SK-N-SH (cell line): ENCODE results near the gene BNIP5. TPM values are rescaled to one million over a fixed set of nuclear protein-coding genes. Genes with fewer than 3 reads are reported as not detected.

Source experiments
- CTCF ChIA-PET: fragments of 300-600, 350-600 bp; formaldehyde crosslinking; extraction: SDS; loops from one replicate; lab custom pipeline; 2021; lab: Yijun Ruan, JAX
- POLR2A ChIA-PET: fragments of 350-600 bp; sonication (Branson Sonifier 250); formaldehyde crosslinking; extraction: SDS; loops from one replicate; lab custom pipeline; 2020; ENCODE audit warnings: antibody characterized with exemption, inconsistent platforms; lab: Yijun Ruan, JAX
- DNase-seq: peaks from one replicate; pipeline ENCODE4 v3.0.0; 2012
- H2AFZ ChIP-seq: fragments of 200-600 bp; sonication (generic); 2 replicates; pipeline ENCODE4 v1.8.1; 2016; ENCODE audit warnings: antibody characterized with exemption, mild to moderate bottlenecking, low read depth
- H3F3A ChIP-seq: fragments of 200-600 bp; sonication (generic); replicated peaks from 2 replicates; pipeline ENCODE3; 2016; ENCODE audit warnings: antibody characterized with exemption, mild to moderate bottlenecking; ENCODE audit not compliant: insufficient read depth
- H3K27ac ChIP-seq, 2 experiments: fragments of 200-500 bp in 1 of 2; fragments of 200-600 bp in 1 of 2; sonication (Bioruptor generic) in 1 of 2; sonication (generic), shearing (Covaris generic) in 1 of 2; 2 replicates each; pipeline versions ENCODE4 v1.5.1 to v1.6.1; 2014 to 2016; ENCODE audit warnings: low read depth in 2 of 2, inconsistent platforms in 1 of 2, low read length in 1 of 2, mild to moderate bottlenecking in 1 of 2, mixed read lengths in 1 of 2
- H3K27me3 ChIP-seq: fragments of 200-600 bp; sonication (generic), shearing (Covaris generic); 2 replicates; pipeline ENCODE4 v1.6.1; 2016; ENCODE audit warnings: mixed run types; ENCODE audit not compliant: insufficient read depth
- H3K36me3 ChIP-seq, 2 experiments: fragments of 200-500 bp in 1 of 2; fragments of 200-600 bp in 1 of 2; sonication (Bioruptor generic) in 1 of 2; sonication (generic) in 1 of 2; replicated peaks in 1 of 2; 2 replicates each; pipeline versions ENCODE3 to v1.5.1; 2014 to 2016; ENCODE audit warnings: low read length in 1 of 2, mild to moderate bottlenecking in 1 of 2; ENCODE audit not compliant: insufficient read depth in 2 of 2, control insufficient read depth in 1 of 2
- H3K4me1 ChIP-seq, 2 experiments: fragments of 200-500 bp in 1 of 2; fragments of 200-600 bp in 1 of 2; sonication (Bioruptor generic) in 1 of 2; sonication (generic), shearing (Covaris generic) in 1 of 2; 2 replicates each; pipeline versions ENCODE4 v1.5.1 to v1.6.1; 2014 to 2016; ENCODE audit warnings: low read depth in 1 of 2, low read length in 1 of 2, mixed run types in 1 of 2; ENCODE audit not compliant: insufficient read depth in 2 of 2, control insufficient read depth in 1 of 2
- H3K4me2 ChIP-seq: fragments of 200-600 bp; sonication (generic), shearing (Covaris generic); 2 replicates; pipeline ENCODE4 v1.6.1; 2017; ENCODE audit warnings: mixed run types
- H3K4me3 ChIP-seq, 2 experiments: fragments of 200-500 bp in 1 of 2; fragments of 200-600 bp in 1 of 2; sonication (Bioruptor generic) in 1 of 2; sonication (generic), shearing (Covaris generic) in 1 of 2; 2 replicates each; pipeline versions ENCODE4 v1.5.1 to v1.8.1; 2014 to 2016; ENCODE audit warnings: low read depth in 2 of 2, inconsistent platforms in 1 of 2, low read length in 1 of 2, mild to moderate bottlenecking in 1 of 2, mixed read lengths in 1 of 2, moderate library complexity in 1 of 2
- H3K79me2 ChIP-seq: fragments of 200-600 bp; sonication (generic); 2 replicates; pipeline ENCODE4 v1.8.1; 2017; ENCODE audit warnings: mild to moderate bottlenecking; ENCODE audit not compliant: insufficient read depth
- H3K9ac ChIP-seq: fragments of 200-600 bp; sonication (generic); 2 replicates; pipeline ENCODE4 v1.6.1; 2017; ENCODE audit warnings: mixed run types
- H3K9me2 ChIP-seq: fragments of 200-600 bp; sonication (generic); 2 replicates; pipeline ENCODE4 v1.6.1; 2017; ENCODE audit warnings: mixed run types
- H3K9me3 ChIP-seq: fragments of 200-600 bp; sonication (generic); 2 replicates; pipeline ENCODE4 v1.6.1; 2017; ENCODE audit warnings: mixed run types, mild to moderate bottlenecking, moderate library complexity
- H4K20me1 ChIP-seq: fragments of 200-600 bp; sonication (generic); 2 replicates; pipeline ENCODE4 v1.6.1; 2017; ENCODE audit warnings: mild to moderate bottlenecking, mixed run types; ENCODE audit not compliant: insufficient read depth
- CHD2 ChIP-seq: fragments of 150-350 bp; IDR thresholded peaks from 2 replicates; pipeline ENCODE4 v1.6.1; 2018; ENCODE audit warnings: low read length; ENCODE audit not compliant: partially characterized antibody
- ELF1 ChIP-seq: IDR thresholded peaks from 2 replicates; pipeline ENCODE4 v1.4.0; 2012
- EP300 ChIP-seq, 2 experiments: IDR thresholded peaks; 2 replicates each; pipeline versions ENCODE4 v1.4.0 to v1.6.1; 2012; ENCODE audit warnings: borderline replicate concordance in 1 of 2, low read depth in 1 of 2, low read length in 1 of 2
- EZH2phosphoT487 ChIP-seq: fragments of 200-600 bp; sonication (generic); IDR thresholded peaks from 2 replicates; pipeline ENCODE4 v1.6.1; 2017; ENCODE audit warnings: low read depth, mixed run types, mild to moderate bottlenecking, antibody characterized with exemption, moderate library complexity, borderline replicate concordance
- FOSL2 ChIP-seq: IDR thresholded peaks from 2 replicates; pipeline ENCODE4 v1.4.0; 2012; ENCODE audit warnings: low read depth, mild to moderate bottlenecking, moderate library complexity, borderline replicate concordance
- FOXM1 ChIP-seq: IDR thresholded peaks from 2 replicates; pipeline ENCODE4 v1.4.0; 2012; ENCODE audit warnings: low read depth, mild to moderate bottlenecking
- GABPA ChIP-seq: IDR thresholded peaks from 2 replicates; pipeline ENCODE4 v1.4.0; 2012; ENCODE audit warnings: low read depth, mild to moderate bottlenecking
- JUND ChIP-seq: IDR thresholded peaks from 2 replicates; pipeline ENCODE4 v1.4.0; 2012
- NRF1 ChIP-seq: IDR thresholded peaks from 2 replicates; pipeline ENCODE4 v1.6.1; 2012; ENCODE audit warnings: low read depth, mild to moderate bottlenecking, low read length
- SIN3A ChIP-seq: IDR thresholded peaks from 2 replicates; pipeline ENCODE4 v1.6.1; 2012; ENCODE audit warnings: low read depth, mild to moderate bottlenecking, low read length, moderate library complexity, borderline replicate concordance
- SMC3 ChIP-seq: IDR thresholded peaks from 2 replicates; pipeline ENCODE4 v1.6.1; 2012; ENCODE audit warnings: low read depth, low read length, improper control_type of control experiment
- TCF12 ChIP-seq: IDR thresholded peaks from 2 replicates; pipeline ENCODE4 v1.4.0; 2012
- YY1 ChIP-seq: IDR thresholded peaks from 2 replicates; pipeline ENCODE4 v1.4.0; 2012; ENCODE audit warnings: low read depth, mild to moderate bottlenecking
- WGBS: methylation state at CpG from one replicate; pipeline ENCODE4 v1.1.6; 2017; ENCODE audit warnings: low lambda C conversion rate; 5-methylcytosine and 5-hydroxymethylcytosine counted together
- polyA plus RNA-seq, 3 experiments: library from polyadenylated mRNA; depleted of rRNA; stranded (reverse); fragments of >200 nt; gene quantifications; 2 replicates each; pipeline ENCODE4 v1.2.3, GENCODE V29; 2012
- TF ChIP-seq, protein P1 (sequence below): fragments of 150-350 bp; IDR thresholded peaks from 2 replicates; pipeline ENCODE4 v1.6.1; 2017; ENCODE audit warnings: antibody characterized with exemption, low read length, low read depth, borderline replicate concordance
- TF ChIP-seq, protein P2 (sequence below): IDR thresholded peaks from 2 replicates; pipeline ENCODE4 v1.4.0; 2012; ENCODE audit warnings: low read depth, borderline replicate concordance
- TF ChIP-seq, protein P3 (sequence below): IDR thresholded peaks from 2 replicates; pipeline ENCODE4 v1.4.0; 2012; ENCODE audit warnings: low read depth
- TF ChIP-seq, protein P4 (sequence below): IDR thresholded peaks from 2 replicates; pipeline ENCODE4 v1.6.1; 2012; ENCODE audit warnings: mild to moderate bottlenecking, low read depth, low read length, moderate library complexity
- TF ChIP-seq, protein P5 (sequence below): IDR thresholded peaks from 2 replicates; pipeline ENCODE4 v1.4.0; 2012; ENCODE audit warnings: low read depth, borderline replicate concordance

The BNIP5 gene
- polyA plus RNA-seq, 1 of the 3 experiments (the other 2 are of a cell fraction), result not detected

DNA sequence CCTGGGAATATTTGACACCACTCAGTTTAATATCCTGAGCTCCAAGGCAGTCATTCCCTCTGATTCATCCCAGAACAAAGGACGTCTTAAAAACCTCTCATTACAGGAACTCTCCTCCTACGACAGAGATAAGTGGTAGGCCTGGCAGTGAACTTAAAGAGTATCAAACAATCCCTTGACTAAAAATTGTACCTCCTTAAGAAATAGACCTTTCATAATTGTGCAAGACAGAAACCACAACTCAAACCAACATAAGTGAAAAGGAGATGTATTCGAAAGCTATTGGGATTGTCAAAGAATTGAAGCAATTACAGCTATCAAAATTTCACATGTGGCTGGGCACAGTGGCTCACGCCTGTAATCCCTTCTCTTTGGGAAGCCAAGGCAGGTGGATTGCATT, 19.1 kb upstream of the BNIP5 start:
- TF ChIP-seq, protein P1, sequence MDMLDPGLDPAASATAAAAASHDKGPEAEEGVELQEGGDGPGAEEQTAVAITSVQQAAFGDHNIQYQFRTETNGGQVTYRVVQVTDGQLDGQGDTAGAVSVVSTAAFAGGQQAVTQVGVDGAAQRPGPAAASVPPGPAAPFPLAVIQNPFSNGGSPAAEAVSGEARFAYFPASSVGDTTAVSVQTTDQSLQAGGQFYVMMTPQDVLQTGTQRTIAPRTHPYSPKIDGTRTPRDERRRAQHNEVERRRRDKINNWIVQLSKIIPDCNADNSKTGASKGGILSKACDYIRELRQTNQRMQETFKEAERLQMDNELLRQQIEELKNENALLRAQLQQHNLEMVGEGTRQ, result no peak
- TF ChIP-seq EP300 (IDR thresholded peaks at IDR 0.05; ENCODE audit: borderline replicate concordance in 1 of 2, low read depth in 1 of 2, low read length in 1 of 2), result no peak
- no peak for TF ChIP-seq SMC3
- no peak for TF ChIP-seq TCF12
- TF ChIP-seq SIN3A, result no peak
- no peak for TF ChIP-seq EZH2phosphoT487
- TF ChIP-seq, protein P2, sequence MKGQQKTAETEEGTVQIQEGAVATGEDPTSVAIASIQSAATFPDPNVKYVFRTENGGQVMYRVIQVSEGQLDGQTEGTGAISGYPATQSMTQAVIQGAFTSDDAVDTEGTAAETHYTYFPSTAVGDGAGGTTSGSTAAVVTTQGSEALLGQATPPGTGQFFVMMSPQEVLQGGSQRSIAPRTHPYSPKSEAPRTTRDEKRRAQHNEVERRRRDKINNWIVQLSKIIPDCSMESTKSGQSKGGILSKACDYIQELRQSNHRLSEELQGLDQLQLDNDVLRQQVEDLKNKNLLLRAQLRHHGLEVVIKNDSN, result no peak
- no peaks in the 10 kb centered on the region for H3K36me3 ChIP-seq
- no peaks in the 10 kb centered on the region for H3F3A ChIP-seq
- no peak overlapping the region for H3K9ac ChIP-seq
- DNase-seq, result no peak
- no peak overlapping the region for H3K4me2 ChIP-seq
- H3K4me3 ChIP-seq, result no peak overlapping the region
- WGBS, result 68% methylated on average over 4 of the region's 4 CpGs
- peaks cover 2 to 10% of the 10 kb centered on the region in 2 experiments; a peak in 2 of 4 replicates for H3K4me1 ChIP-seq
- H3K9me2 ChIP-seq, result no peaks in the 10 kb centered on the region
- no peaks in the 10 kb centered on the region for H3K79me2 ChIP-seq
- no peaks in the 10 kb centered on the region for H3K27me3 ChIP-seq
- H2AFZ ChIP-seq, result no peak overlapping the region
- H4K20me1 ChIP-seq, result no peaks in the 10 kb centered on the region
- ChIA-PET POLR2A (no interaction called here), CTCF (interaction anchor here (1.6 to 9.1 kb wide), 3 partner anchors 10 to 52 kb away, joined by 4 to 149 read pairs (median 14); no protein-coding TSS in a partner anchor)
- H3K9me3 ChIP-seq, result no peaks in the 10 kb centered on the region
- no peak overlapping the region for H3K27ac ChIP-seq

DNA sequence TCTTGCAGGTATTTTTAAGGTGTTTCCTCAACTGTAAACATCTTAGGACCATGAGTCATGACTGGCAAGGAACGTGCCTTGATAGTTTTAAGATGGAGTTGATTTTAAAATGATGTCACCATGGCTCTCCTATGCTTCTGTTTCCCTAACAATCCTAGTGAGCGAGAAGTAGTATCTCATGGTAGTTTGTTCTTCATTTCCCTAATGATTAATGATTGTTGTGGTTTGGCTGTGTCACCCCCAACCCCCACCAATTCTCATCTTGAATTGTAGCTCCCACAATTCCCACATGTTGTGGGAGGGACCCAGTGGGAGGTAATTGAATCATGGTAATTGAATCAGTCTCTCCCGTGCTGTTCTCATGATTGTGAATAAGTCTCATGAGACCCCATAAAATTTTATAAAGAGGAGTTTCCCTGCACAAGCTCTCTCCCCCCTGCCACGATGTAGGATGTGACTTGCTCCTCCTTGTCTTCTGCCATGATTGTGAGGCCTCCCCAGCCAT, 16.8 kb upstream of the BNIP5 start:
- H4K20me1 ChIP-seq, result no peaks in the 10 kb centered on the region
- DNase-seq, result no peak
- peaks cover 0 to 12% of the 10 kb centered on the region in 2 experiments; a peak in 2 of 4 replicates for H3K4me1 ChIP-seq
- CTCF ChIA-PET, result interaction anchor here (0.6 to 6.0 kb wide), 3 partner anchors 13 to 51 kb away, joined by 3 to 42 read pairs (median 8); no protein-coding TSS in a partner anchor
- H3K4me3 ChIP-seq, result no peak overlapping the region
- H3K27me3 ChIP-seq, result no peaks in the 10 kb centered on the region
- H2AFZ ChIP-seq, result no peak overlapping the region
- no peak overlapping the region for H3K27ac ChIP-seq
- no peaks in the 10 kb centered on the region for H3F3A ChIP-seq
- no peak overlapping the region for H3K9ac ChIP-seq
- H3K36me3 ChIP-seq, result no peaks in the 10 kb centered on the region
- no peaks in the 10 kb centered on the region for H3K79me2 ChIP-seq
- POLR2A ChIA-PET, result no interaction called here
- H3K4me2 ChIP-seq, result no peak overlapping the region
- WGBS, result 35% methylated on average over 4 of the region's 4 CpGs
- H3K9me3 ChIP-seq, result no peaks in the 10 kb centered on the region
- H3K9me2 ChIP-seq, result no peaks in the 10 kb centered on the region
- TF ChIP-seq TCF12 (no peak), YY1 (no peak), NRF1 (no peak), EZH2phosphoT487 (no peak), CHD2 (no peak), JUND (no peak), SMC3 (no peak), GABPA (no peak), SIN3A (no peak), EP300 (IDR thresholded peaks at IDR 0.05; ENCODE audit: borderline replicate concordance in 1 of 2, low read depth in 1 of 2, low read length in 1 of 2) (no peak), FOXM1 (no peak), FOSL2 (no peak), ELF1 (no peak)
- TF ChIP-seq, protein P3, sequence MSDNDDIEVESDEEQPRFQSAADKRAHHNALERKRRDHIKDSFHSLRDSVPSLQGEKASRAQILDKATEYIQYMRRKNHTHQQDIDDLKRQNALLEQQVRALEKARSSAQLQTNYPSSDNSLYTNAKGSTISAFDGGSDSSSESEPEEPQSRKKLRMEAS, result no peak
- TF ChIP-seq, protein P4, sequence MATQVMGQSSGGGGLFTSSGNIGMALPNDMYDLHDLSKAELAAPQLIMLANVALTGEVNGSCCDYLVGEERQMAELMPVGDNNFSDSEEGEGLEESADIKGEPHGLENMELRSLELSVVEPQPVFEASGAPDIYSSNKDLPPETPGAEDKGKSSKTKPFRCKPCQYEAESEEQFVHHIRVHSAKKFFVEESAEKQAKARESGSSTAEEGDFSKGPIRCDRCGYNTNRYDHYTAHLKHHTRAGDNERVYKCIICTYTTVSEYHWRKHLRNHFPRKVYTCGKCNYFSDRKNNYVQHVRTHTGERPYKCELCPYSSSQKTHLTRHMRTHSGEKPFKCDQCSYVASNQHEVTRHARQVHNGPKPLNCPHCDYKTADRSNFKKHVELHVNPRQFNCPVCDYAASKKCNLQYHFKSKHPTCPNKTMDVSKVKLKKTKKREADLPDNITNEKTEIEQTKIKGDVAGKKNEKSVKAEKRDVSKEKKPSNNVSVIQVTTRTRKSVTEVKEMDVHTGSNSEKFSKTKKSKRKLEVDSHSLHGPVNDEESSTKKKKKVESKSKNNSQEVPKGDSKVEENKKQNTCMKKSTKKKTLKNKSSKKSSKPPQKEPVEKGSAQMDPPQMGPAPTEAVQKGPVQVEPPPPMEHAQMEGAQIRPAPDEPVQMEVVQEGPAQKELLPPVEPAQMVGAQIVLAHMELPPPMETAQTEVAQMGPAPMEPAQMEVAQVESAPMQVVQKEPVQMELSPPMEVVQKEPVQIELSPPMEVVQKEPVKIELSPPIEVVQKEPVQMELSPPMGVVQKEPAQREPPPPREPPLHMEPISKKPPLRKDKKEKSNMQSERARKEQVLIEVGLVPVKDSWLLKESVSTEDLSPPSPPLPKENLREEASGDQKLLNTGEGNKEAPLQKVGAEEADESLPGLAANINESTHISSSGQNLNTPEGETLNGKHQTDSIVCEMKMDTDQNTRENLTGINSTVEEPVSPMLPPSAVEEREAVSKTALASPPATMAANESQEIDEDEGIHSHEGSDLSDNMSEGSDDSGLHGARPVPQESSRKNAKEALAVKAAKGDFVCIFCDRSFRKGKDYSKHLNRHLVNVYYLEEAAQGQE, result no peak
- TF ChIP-seq, protein P5, sequence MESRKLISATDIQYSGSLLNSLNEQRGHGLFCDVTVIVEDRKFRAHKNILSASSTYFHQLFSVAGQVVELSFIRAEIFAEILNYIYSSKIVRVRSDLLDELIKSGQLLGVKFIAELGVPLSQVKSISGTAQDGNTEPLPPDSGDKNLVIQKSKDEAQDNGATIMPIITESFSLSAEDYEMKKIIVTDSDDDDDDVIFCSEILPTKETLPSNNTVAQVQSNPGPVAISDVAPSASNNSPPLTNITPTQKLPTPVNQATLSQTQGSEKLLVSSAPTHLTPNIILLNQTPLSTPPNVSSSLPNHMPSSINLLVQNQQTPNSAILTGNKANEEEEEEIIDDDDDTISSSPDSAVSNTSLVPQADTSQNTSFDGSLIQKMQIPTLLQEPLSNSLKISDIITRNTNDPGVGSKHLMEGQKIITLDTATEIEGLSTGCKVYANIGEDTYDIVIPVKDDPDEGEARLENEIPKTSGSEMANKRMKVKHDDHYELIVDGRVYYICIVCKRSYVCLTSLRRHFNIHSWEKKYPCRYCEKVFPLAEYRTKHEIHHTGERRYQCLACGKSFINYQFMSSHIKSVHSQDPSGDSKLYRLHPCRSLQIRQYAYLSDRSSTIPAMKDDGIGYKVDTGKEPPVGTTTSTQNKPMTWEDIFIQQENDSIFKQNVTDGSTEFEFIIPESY, result no peak
